Ramos (cell line): Measurements from ENCODE around the gene MRPS23.

Experiments
- in situ Hi-C: fragments of 300-500 bp; cut with MboI; formaldehyde crosslinking; loops from one replicate; pipeline ENCODE4 v1.14.3; 2022; ENCODE audit warnings: low sequenced_read_pairs; ENCODE audit not compliant: unreplicated experiment

MRPS23 gene

GRCh38 chr17:57810721-57811637, 38.9 kb downstream of the MRPS23 start:
- in situ Hi-C loops = no loop called here

- in situ Hi-C loops = no loop called here
Measured at GRCh38 chr17:57809879-57810278, 40.0 kb downstream of the MRPS23 start.

GRCh38 chr17:57808882-57809281, 41.0 kb downstream of the MRPS23 start:
- in situ Hi-C loops = no loop called here

GRCh38 chr17:57806167-57806830, 43.5 kb downstream of the MRPS23 start:
- in situ Hi-C loops = no loop called here

GRCh38 chr17:57803021-57803420, 46.8 kb downstream of the MRPS23 start:
- in situ Hi-C loops = no loop called here

GRCh38 chr17:57801044-57801711, 48.7 kb downstream of the MRPS23 start:
- in situ Hi-C loops = no loop called here

- in situ Hi-C loops = no loop called here
Measured at GRCh38 chr17:57794841-57795240, 55.0 kb downstream of the MRPS23 start.

GRCh38 chr17:57788725-57789124, 61.1 kb downstream of the MRPS23 start:
- in situ Hi-C loops = no loop called here

GRCh38 chr17:57785022-57785421, 64.8 kb downstream of the MRPS23 start:
- in situ Hi-C loops = no loop called here
